NCI-H2081 (cell line): ENCODE measurements around the gene CDK6.
A peak's percentile ranks its signal among the peaks of the same experiment; 100 is the strongest.

Experiments used
- DNase-seq, 2 experiments: peaks; one replicate each; lab custom pipeline; 2025; lab: John Stamatoyannopoulos, UW

CDK6 gene

DNA sequence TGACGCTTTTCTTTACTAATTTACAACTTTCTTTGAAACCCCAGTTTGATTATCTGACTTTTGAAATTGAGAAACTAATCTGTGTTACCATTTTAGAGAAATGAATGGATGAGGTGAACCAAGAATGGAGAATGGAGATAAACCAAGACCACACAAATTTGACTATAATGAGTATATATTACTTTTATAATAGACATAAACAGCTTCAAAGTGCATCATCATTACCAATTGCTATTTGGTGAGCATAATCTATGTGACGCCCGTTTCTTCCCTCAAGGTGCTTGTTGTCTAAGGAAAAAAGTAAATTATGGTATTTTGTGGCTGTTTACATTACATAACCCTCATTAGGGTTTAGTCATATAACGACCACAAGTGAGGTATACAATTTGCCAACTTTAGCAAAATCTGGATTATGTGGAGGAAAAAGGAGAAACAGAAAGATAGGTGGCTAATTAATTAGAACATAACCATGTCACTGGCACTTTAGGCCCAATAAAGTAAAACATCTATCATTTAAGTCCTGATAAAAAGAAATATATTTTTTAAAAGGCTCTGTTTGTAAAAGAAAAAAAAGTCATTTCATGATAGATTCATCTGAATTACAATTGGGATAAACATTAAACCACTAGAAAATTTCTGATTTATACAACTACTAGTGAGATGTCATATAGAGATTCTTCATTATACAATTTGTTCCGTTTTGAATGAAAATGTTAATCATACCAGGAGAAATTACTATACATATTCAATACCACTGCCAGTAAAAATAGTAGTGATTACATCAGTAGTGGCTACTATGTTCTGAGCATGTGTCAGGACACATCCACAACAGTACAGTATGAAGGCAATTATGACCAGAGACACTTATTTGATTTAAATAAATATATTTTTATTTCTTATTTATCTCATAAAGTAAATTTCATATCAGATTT lies 128.0 kb downstream of the CDK6 start:
- DNase-seq, result no peak

DNA sequence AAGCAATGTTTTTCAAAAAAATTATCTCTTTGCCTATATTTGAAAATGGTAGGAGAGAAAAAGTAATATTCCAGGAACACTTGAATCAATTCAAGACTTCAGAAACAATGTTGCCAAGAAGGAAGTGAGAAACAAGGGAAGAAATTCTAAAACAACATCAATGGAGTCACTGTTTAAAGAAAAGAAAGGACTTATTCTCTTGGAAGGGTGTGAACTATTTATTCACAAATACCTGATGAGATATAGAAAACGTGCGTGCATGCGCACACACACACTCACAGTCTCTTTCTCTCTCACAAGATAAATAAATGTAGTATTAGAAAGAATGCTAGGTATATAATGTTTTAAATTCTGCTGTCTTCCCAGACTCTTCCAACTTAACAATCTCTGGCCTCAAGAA lies 128.9 kb downstream of the CDK6 start:
- DNase-seq, result no peak

DNA sequence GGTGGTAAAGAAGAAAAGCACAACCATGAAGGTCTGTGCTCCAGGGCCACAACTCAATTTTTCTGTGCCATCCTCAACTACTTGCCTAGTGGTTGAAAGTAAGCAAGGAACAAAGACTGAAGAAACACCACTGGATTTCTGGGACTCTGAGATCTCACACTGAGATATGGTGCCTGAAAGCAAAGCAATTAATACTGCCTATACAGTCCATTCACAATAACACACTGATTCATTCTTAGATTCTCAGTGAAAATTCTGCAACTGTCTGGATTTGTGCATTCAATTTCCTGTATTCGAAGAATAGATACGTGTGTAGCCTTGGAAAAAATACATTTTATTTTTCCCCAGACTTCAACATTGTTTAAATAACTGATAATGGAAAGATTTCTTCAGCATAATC lies 129.8 kb downstream of the CDK6 start:
- no peak for DNase-seq

DNA sequence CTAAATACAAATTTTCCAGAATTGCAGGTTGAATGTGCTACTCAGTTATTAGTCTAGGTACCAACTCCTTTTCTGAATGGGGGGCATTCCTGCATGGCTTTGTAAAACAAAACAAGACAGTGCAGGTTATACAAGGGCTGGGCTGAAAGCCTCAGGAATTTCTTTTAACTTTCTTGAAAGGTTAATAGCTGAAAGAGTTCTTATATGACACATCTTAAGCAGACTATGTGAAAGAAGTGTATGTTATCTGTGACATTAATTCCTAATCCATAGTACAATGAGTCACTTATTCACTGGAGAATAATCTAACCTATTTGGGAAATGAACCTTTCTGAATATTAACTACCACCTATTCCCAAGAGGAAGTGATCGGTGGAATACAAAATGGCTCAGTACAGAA lies 130.5 kb downstream of the CDK6 start:
- no peak for DNase-seq

DNA sequence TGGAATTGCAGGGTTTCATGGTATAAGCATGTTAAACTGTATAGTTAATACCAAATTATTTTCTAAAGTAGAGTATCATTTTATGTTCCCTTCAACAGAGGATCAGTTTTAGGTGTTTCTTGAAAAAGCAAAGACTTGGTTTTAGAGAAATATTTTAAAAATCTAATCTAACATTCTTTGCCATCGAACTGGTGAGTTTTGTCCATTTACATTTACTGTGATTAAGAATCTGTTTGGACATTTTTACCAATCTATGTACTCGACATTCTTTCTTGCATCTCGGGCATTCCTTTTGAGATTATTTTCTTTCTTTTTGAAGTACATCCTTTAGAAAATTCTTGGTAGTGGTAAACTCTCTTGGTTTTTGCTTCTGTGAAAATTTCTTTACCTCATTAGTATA lies 131.5 kb downstream of the CDK6 start:
- DNase-seq, result no peak

DNA sequence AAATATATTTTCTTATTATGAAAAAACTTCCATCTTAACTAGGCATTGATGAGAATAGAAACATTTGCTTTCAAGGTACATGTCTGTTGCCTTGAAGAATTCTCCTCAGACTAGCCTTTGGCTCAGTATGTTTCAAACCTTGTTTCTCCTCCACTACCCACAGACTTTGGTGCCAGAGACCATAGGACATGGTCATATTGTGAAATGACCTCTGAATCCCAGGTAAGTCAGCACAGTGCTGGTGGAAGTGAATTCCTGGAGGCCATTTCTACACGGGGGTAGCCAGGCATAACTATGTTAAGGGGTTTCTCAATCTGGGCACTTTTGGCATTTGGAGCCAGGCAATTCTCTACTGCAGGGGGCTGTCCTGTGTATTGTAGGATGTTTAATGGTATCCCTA lies 133.8 kb downstream of the CDK6 start:
- no peak for DNase-seq

DNA sequence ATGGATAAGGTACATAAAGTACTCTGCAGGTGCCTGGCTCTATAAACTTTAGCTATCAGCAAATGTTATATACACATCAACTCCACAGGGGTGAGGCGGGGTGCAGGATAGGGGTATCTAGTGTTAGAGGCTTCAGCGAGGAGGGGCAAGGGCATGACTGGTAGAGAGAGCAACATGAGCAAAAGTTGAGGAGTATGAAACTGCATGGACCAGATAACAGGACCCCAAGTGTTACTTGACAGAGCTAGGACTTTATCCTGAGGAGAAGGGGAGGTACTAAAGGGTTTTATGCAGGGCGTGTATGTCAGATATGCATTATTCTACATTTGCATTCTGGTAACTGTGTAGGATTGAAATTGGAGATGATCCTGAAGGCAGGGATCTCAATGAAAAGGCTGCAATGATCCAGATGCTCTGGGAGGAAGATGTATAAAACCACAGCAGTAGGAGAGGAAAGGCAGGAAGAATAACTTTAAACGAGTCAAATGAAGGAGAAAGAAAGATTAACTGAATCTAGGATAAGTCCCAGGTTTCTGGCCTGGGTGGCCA lies 136.3 kb downstream of the CDK6 start:
- DNase-seq, result no peak

DNA sequence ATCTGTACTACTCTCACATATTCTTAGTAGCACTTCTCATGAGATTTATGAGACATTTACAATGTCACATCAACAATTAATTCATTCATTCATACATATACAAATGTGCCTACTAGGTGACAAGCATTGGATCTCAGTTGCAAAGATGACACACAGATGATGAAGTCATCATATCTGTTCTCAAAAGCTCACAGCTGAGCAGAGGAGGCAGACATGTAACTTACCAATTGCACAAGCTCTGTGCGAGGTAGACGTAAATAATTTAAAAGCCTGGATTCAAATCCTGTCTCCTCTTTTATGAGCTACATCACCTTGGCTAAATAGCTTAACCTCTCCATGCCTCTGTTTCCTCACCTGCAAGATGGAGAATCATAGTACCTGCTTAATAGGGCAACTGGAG lies 136.8 kb downstream of the CDK6 start:
- DNase-seq, result no peak

DNA sequence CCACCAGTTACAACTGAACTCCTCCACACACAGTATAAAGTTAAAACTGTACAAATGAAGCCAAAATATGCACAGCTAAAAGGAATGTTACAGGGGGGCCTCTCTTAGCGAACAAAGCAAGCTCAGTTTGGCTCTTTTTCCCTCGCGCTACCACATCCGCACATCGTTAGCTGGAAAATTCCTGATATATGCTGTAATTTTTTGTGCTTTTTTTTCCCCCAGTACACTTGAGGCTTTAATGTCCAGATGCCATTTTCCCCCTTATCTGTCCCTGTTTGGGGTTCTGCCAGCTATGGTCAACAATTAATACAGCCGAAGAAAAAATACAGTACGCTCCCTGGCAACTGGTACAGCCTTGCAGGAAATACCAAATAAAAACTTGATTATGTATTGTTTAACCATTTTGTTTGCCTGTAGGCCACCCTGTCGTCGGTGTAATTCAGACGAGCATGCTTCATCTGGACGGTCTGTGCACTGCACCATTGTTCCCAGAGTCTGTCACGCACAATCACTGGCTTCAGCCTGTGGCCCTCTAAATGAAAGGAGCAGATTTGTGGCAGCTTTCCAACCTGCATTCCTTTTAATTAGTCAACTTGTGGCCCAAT lies 138.0 kb downstream of the CDK6 start:
- DNase-seq, result peak; percentile 10 to 42

DNA sequence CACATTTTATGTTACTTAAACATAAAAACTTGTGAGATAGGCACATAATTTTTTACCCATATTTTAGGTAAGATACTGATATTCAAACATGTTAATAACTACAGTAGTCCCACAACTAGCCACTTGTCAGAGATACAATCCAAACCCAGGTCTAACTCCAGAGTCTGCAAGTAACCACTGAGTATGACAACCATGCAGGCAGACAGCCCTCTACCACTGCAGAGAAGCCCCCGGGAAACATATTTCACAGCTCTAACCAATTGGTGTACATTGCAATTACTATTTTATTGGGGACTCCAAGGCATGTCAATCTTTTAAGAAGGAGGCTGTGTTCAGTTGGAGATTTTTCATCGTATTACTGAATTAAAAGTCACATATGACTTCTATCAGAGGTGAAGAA lies 139.0 kb downstream of the CDK6 start:
- no peak for DNase-seq

DNA sequence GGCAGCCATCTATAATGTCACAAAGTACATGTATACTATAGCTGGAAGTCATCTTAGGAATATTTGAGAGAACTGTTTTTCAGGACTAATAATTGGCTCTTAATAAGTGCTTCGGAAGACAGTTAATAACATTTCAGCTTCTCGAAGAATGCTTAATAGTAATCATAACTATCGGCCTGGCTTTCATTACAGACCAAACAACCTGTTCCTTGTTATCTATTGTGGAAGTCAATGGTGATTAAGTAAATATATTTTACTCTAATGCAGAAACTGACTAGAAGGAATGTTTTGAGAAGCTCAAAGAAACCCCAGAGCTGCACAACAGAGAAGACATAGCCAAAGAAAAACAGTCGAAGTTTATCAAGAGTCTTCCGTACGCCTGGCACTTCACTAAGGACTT lies 139.4 kb downstream of the CDK6 start:
- no peak for DNase-seq

DNA sequence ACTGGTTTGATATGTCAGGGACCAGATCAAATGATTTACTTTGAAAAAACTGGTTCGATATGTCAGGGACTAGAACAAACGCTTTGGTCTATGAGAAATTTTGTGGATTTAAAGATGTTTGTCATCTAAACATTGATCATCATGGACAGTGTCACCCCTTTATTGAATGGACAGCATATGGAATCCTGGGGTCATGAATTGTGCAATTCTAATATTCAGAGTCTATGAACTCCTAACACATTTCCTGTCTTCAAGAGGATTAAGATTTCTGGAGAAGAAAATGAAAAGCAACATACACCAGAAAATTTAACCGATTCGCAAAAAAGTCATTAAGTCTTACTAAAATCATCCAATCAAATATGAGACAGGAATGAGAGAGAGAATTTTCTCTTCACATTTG lies 139.8 kb downstream of the CDK6 start:
- DNase-seq, result no peak

DNA sequence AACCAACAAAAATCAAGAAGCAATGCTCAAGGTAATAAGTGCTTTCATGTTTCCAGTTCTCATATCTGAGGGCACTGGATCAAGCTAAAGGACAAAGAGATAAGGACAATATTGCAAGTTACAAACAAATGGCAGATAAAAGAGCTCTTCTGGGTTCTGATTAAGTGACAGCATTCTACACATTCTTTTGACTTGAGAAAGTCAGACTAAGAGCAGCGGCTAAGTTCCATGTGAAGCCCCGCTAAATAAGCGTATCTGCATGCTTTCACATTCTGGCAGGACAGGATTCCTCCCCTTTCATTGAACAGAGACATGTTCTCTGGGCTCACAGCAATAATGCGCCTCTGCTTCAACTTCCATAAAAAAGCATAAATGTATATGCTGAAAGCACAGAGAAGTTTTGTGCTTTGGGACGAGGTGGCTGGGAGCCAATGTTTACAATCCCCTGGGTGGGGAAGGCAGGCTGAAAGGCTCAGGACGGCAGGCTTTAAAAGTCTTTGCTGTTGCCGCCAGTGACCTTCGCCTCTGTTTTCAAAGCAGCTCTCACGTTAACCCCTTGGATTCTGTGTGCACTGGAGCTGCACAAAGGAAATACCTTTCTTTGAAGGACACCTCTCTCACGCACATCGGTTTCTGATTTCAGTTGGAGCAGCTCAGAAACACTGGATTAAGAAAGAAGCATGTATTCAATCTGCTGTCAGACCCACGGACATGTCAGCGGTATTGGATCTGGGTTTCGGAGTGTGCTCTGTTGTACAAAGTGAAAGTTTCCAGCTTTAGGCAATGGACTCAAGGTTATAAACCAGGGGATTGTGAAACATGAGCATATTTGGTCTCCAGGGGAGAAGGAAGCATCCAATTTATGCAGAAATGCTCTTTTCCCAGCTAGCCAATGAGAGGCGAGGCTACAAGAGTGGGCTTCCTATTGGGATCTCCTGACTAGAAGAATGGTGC lies 140.8 kb downstream of the CDK6 start:
- DNase-seq, result peak in 1 of 2 experiments; percentile 34

DNA sequence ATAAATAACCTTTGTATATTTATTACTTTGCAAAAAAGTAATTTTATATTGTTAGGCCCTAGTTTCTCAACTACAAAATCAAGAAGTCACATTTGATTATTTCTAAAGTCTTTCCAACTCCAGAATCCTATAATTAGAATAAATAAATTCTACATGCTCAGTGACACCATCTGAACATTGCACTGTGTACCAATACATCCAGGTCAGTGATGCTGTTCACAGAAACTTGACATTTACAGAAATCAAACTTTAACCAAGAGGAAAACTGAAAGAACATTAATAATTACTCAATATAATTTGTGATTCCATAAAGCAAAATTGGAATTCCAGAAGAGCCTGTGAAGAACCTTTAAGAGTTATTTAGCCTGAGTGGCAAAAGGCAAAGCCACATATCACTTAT lies 142.2 kb downstream of the CDK6 start:
- DNase-seq, result no peak

DNA sequence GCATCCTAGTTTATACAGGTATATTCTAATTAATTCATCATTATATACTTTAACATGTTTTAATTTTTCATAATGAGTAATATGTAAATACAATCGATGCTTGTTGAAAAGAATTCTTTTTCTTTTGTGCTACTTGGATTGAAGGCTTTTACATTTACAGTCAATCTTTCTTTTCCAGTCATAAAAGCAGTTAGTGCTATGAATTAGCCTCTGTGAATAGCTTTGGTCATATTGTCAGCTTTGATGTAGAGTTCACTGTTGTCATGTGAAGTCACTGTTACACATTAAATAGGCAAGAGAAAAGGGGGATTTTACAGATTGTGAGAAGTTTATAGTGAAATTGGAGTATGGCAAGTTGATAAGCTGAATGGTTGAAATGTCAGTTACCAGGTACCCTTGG lies 142.9 kb downstream of the CDK6 start:
- no peak for DNase-seq

DNA sequence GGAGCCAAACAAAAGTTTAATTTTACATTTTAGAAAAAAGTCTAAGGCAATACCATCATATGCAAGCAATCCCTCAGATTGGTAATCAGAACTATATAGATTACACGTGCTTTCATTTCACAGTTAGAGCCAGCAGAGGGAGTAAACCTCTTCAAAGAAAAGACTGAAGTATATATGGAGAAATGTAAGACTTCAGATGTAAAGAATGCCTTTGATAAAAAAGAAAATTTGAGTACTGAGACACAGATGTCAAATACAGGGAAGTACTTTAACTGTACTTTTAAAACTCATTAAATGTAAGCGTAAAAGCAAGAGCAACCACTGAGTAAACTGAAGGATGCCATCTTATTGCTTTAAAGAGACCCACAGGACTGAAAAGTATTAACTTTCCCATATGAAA lies 144.8 kb downstream of the CDK6 start:
- peak; percentile 36 to 52 for DNase-seq

DNA sequence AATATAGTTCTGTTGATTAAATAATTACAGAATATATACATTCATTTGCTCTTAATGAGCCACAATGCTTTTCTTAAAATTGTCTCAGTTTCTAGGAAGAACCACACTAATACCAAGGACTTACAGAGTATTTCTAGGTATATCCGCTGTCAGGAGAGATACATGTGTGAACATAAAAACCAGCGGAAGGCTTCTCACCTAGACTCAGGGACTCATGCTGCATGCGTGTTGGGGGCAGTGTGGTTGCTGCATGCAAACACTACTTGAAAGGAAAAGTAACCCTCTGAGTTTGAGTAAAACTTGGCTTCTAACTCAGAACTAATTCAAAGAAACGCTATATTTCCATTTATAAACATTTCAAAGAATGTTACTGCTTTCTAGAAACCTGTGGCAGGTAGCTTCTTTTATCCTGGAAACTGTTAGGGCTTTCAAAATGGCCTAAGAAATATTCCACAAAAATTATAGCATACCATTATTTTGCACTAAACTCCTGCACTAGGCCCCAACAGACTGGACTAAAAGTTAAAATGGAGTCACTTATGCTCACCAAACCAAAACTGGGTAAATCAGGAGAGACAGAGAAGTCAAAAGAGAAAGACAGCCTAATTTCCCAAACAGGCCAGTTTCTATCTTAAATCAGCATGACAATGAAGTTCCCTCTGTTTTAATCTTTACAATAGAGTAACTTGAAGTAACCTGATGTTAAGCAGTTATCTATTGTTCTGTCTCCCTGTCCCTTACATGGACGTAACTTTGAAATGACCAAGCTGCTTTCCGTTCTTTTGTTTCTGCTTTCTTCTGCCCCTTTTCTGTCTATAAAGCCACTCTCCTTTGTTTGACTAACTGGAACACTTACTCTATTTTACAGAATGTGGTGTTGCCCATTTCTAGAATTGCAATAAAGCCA lies 151.0 kb downstream of the CDK6 start:
- no peak for DNase-seq

DNA sequence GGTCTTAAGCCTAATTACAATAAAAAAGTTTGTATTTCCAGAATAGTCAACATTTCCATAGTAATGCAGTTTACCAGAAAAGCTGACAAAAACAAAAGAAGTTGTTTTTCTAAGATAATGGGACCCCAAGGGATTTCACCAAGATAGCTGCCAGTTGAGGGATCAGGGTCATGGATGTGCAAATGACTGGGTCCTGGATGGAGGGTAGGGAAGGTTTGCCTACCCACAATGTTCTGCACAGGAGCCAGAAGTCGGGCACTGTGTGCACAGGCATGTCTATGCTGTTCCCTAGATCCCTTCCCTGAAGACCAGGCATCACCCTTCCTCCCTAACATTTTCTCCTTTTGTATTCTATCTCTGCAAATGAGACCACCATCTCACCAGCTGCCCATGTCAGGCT lies 152.1 kb downstream of the CDK6 start:
- DNase-seq, result no peak

DNA sequence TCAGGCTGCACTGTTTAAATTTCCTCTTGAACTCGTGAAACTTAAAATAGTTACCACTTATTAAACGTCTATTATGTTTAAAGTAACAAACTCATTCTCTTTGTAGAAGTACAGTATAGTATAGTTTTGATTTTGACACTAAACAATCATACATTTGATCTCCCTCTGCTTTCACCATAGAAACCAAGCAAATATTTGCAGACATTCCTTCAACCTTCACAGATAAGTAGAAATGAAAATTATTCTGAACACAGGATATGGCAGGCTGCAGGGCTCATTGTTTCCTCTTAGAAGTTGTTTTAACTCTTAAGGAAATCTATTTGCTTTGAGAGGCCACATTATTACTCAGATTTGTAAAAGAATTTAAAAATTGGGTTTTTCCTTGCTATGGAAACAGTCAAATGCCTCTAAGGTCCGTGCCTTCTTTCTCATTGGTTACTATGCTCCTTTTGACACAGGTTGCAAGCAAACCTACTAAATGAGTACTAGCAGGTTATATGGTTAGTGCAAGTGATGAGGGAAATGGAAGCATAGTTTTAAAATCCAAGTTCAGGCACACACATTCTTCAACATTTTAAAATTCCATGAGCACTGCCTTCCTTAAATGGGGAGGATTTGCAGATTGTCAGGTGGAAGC lies 153.4 kb downstream of the CDK6 start:
- DNase-seq, result no peak

DNA sequence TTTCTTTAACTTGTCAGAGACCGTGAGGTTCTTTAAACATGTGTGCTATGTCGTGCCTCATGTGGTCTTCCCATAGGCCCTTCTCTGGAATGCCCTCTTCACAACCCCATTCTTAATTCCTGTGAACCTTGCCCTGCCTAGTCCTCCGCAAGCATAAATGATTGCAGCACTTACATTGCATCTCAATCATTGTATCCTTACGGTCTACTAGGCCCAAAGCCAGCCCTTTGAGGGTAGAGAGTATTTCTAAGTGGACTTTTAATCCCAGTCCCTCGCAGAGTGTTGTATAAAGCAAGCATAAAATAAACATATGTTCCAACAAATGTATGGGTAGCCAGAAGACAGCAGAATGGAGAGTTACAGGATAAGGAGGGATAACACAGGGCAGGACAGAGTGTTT lies 154.0 kb downstream of the CDK6 start:
- no peak for DNase-seq

DNA sequence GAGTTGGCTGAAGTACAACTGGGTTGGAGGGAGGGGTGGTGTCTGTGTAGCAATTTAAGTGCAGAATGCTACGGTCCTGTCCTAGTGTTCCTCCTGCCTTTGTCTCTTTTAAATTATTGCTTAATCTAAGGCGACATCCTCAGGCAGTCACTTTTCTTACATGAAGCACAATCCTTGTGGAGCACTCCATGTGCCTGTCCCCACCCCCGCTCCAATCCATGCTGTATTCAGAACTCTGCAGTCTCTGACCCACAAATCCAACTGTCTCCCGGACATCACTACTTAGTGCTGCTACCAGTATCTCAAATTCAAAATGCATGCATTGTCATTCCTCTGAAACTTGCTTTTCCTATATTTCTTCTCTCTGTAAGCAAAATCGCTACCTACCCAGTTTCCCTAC lies 154.7 kb downstream of the CDK6 start:
- no peak for DNase-seq
